IPS-NIHi7 (cell line): ENCODE data around the gene PEX11G.

ENCODE experiments used
- DNase-seq: peaks from one replicate; pipeline ENCODE4 v3.0.0; 2012; ENCODE audit warnings: mixed read lengths; ENCODE audit errors: extremely low spot score

The PEX11G gene

DNA sequence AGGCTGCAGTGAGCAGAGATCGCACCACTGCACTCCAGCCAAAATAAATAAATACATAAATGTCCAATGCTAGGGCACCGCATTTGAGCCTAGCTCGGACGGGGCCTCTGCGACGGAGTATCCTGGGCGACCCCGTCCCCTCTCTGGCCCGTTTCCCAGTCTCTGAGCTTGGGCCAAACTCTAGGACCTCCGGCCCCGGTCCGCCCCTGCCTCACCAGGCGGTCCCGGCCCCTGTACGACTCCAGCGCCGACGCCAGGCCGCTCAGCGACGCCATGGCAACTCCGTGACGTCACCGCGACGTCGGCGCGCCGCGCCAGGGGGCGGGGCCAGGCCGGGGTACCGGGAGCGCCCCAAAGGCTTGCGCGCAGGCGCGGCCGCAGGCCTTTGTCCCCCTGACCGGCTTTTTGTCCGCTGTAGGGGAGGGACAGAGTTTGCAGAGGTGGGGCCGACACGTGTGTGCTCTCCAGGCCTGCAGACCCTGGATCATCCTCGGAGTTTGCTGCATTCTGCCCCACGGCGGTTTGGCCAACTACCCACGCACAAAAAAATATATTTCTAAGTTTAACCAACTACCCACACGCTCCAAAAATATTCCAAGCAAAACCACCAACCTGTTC is at the start of gene PEX11G:
PEX11G (minus strand) TSS at position 300 of the 618 bp plus-strand sequence; CDS start at position 275, 25 bp downstream.
- peak; percentile 100 for DNase-seq

DNA sequence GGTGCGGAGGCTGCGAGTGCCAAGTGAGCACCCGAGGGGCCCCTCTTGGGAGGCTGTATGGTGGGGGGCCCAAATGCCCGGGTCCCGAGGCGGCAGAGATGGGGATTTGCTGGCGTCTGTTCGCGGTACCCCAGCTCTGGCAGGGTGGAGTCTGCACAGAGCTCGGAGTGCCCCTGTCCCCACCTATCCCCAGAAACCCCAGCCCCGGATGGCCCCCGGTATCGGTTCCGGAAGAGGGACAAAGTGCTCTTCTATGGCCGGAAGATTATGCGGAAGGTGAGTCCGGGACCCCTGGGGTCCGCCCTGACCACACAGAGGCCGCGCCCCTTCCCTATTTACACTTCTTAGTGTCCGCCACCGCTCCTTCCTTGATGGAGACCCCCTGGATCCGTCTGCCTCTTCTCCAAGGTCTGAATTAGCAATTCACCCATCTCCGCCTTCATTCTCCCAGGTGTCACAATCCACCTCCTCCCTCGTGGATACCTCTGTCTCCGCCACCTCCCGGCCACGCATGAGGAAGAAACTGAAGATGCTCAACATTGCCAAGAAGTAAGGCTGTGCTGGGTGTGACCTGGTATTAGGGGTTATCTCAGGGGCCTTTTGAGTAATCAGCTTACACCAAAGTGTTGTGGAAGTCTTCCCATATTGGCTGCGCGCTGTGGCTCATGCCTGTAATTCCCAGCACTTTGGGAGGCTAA is 47.3 kb upstream of the PEX11G start:
- DNase-seq, result peak; percentile 35

DNA sequence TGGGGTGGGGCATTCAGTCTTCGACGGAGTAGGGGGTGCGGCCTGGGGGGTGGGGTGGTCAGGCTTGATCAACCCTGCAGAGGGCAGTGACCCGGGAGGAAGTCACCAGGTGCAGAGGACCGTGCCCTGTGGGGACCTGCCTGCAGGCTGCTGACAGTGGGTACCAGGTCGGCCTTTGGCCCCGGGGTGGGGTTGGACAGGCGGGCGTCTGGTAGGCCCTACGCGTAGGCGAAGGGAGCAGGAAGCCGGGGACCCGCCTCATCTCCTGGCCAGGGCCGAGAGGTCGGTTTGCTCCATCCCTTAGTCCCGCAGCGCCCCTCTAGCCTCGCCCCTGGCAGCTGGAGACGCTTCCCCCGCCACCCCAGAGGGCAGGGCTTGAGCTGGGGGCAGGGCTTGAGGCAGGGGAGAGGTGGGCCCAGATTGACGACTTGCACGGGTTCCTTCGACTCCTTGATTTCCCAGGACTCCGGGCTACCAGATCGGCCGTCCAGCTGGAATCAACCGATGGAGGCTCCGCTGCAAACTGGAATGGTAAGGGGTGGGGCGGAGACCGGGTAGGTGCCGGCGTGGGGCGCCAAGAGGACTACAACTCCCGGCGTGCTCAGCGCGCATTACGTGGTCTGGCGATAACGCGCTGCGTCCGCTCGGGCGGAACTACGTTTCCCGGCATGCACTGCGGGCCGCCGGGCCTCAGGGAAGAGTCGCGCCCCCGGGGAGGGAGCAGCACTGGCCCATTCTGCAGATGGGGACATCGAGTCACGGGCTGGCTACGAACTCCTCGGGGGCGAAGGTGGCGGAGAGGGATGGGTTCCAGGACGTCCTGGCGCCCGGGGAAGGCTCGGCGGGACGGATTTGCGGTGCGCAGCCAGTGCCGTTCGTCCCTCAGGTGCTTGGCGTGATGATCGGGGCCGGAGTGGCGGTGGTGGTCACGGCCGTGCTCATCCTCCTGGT is 46.5 kb upstream of the PEX11G start, which contains the start of gene PNPLA6:
PNPLA6 (plus strand) TSS at position 671 of the 951 bp plus-strand sequence; CDS start at position 743, 72 bp downstream.
- peak; percentile 95 for DNase-seq

DNA sequence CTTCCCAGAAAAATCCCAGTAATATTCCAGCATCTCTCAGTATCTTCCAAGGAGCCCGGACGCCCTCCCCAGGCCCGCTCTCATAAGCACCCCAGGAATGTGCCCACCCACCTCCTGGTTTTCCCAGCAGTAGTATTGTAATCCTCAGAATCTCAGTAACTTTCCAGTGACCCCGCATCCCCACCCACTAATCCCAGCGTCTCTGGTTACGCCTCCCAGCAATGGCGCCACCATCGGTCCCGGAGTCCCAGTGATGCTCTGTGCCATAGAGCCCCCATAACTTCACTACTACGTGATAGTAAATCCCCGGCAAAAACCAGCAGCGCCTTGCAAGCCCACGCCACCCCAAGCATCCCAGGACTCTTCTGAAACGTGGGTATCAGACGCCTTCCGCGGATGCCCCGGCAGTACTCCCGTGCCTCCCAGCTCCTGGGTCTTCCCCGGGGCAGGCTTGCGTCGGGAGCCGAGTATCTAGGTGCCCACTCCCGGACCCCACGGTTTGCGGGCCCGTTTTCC is 45.8 kb upstream of the PEX11G start:
- DNase-seq, result peak; percentile 75

DNA sequence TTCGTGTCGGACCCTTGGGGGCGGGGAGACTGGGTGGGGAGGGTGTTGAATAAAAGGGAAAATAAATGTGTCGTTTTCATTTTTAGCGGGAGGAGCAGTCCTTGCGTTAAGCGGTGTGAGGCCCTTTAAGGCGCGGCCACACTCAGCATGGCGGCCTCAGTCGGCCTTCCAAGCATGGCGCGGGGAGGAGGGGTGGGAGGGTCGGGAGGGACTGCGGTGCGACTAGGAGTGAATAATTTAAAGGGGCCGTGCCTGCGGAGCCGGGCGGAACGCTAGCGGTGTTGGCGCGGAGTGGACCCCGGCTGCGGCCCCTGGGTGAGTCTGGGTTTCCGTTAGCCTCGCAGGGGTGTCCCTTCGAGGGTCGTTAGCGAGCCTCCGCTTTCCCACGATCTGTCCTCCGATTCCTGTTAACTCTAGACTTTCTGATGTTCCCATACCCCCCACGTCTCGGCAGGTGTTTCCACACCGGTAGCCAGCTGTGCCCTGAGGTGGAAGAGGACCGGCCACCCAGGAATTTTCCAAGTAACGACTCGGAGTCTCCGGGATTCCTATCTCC is 45.2 kb upstream of the PEX11G start:
- DNase-seq, result peak; percentile 90

DNA sequence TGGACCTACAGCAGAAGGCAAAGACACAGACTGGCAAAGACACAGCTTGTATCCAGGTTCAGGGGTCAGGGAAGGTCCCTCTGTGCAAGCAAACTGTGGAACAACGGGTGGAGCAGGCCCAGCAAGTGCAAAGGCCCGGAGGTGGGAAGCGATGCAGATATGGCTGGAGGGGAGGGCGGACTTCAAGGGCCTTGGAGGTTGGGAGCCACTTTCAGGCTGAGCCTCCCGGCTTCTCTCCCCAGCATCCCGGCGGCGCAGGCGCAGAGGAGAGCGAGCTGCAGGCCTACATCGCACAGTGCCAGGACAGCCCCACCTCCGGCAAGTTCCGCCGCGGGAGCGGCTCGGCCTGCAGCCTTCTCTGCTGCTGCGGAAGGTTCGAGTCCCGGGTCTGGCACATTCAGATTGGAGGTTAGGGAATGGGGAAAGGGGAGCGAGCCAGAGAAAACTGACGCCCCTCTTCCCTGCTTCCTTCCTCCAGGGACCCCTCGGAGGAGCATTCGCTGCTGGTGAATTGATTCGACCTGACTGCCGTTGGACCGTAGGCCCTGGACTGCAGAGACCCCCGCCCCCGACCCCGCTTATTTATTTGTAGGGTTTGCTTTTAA is 44.5 kb upstream of the PEX11G start:
- DNase-seq, result no peak

DNA sequence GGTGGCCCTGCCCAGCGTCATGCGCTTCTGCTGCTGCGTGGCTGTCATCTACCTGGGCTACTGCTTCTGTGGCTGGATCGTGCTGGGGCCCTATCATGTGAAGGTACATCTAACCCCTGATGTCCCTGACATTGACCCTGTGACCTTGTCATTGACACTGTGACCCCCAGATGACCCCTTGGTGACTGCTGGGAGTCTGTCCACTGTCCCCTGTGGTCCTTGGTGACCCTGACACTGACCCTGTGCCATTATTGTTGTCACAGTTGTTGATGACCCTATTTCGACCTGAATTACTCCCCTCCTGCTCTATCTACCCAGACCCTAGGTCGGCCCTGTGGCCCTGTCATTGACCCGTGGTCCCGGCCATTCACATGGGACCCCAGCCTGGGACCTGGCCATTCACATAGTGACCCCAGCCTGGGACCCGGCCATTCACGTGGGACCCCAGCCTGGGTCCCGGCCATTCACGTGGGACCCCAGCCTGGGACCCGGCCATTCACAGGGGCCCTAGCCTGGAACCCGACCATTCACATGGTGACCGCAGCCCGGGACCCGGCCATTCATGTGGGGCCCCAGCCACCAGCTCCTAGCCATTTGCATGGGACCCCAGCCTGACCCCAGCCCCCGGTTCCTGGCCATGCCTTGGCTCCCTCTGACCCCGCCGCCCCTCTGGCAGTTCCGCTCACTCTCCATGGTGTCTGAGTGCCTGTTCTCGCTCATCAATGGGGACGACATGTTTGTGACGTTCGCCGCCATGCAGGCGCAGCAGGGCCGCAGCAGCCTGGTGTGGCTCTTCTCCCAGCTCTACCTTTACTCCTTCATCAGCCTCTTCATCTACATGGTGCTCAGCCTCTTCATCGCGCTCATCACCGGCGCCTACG is 41.0 kb upstream of the PEX11G start:
- no peak for DNase-seq

DNA sequence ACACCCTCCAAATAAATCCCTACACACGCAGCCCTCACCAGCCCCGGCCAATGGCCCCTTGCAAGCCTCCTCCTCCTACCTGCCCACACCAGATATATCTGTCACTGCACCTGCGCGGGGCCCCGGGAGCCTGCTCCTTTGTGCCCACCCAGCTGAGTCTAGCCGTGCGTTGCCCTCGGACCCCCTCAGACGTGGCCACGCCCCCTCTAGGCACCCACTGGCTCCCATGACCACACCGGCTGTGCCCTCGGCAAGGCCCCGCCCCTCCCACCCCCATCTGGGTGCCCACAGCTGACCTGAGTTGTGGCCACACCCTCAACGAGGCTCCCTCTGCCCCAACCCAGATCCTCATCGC is 40.4 kb upstream of the PEX11G start:
- DNase-seq, result no peak

DNA sequence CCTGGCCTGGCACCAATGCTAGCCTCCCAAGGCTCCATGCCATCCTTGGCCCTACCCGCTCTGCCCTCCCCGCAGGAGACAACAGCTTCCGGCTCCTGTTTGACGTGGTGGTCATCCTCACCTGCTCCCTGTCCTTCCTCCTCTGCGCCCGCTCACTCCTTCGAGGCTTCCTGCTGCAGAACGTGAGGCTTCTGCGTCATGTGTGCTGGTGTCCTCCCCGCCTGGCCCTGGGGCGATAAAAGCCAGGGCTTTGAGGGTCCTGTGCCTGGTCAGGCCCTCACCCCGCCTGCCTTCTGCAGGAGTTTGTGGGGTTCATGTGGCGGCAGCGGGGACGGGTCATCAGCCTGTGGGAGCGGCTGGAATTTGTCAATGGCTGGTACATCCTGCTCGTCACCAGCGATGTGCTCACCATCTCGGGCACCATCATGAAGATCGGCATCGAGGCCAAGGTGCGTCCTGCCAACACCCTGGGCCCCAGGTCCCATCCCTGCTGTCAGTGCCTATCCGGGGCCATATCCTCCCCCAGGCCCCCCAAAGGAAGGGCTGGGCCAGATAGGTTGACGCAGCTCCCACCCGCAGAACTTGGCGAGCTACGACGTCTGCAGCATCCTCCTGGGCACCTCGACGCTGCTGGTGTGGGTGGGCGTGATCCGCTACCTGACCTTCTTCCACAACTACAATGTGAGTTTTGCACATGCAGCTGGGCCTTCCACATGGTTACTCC is 39.8 kb upstream of the PEX11G start:
- no peak for DNase-seq

DNA sequence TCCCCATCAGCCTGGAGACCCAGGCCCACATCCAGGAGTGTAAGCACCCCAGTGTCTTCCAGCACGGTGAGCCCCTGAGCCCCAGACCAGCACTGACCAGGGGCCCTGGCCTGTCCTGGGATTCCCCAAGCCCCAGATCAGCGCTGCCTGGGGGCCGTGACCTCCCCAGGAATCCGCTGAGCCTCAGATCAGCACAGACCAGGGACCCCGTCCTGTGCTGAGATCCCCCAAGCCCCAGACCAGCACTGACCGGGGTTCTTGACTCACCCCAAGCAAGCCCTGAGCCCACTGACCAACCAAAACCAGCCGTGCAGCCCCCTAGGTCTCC is 39.3 kb upstream of the PEX11G start:
- no peak for DNase-seq

DNA sequence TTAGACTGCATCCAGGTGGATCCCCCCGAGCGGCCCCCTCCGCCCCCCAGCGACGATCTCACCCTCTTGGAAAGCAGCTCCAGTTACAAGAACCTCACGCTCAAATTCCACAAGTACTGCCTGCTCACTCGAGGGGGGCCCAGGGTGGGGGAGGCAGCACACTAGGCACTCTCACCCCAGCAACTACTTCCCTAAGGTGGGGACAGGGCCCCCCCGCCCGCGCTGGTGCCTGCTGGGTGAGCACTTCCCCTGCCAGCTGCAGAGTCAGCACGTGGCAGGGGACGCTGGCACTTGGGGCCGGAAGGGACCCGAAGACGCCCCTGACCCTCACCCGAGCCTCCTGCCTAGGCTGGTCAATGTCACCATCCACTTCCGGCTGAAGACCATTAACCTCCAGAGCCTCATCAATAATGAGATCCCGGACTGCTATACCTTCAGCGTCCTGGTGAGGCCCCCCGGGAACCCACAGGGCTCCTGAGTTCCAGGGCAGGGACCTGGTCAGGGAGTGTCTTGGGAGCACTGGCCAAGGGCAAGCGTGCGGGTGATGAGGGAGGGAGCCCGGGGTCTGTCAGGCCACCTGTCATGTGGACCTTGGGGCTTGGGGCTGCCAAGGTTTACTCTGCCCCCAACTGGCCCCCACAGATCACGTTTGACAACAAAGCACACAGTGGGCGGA is 38.8 kb upstream of the PEX11G start:
- DNase-seq, result no peak

DNA sequence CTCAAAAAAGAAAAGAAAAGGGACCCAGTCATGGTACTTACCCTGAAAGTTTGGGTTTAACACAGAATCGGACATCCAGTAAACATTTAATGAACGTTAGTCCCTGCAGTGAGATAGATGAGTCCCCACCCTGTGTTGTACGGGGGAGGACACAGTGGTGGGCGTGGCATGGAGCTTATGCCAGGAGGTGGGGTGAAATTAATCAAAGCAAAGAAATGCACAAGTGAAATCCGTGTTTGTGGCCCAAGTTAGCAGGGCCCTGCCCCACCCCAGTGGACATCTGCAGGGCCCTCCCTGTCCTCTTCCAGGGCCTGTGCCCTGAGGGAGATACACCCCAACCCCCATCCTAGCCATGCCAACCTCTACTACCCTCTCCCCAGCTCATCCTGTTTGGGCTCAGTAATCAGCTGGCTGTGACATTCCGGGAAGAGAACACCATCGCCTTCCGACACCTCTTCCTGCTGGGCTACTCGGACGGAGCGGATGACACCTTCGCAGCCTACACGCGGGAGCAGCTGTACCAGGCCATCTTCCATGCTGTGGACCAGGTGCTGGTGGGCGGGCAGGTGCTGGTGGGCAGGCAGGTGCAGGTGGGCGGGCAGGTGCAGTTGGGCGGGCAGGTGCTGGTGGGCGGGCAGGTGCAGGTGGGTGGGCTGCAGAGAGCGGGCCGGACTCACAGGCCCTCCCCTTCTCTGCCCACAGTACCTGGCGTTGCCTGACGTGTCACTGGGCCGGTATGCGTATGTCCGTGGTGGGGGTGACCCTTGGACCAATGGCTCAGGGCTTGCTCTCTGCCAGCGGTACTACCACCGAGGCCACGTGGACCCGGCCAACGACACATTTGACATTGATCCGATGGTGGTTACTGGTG is 37.5 kb upstream of the PEX11G start:
- DNase-seq, result no peak

DNA sequence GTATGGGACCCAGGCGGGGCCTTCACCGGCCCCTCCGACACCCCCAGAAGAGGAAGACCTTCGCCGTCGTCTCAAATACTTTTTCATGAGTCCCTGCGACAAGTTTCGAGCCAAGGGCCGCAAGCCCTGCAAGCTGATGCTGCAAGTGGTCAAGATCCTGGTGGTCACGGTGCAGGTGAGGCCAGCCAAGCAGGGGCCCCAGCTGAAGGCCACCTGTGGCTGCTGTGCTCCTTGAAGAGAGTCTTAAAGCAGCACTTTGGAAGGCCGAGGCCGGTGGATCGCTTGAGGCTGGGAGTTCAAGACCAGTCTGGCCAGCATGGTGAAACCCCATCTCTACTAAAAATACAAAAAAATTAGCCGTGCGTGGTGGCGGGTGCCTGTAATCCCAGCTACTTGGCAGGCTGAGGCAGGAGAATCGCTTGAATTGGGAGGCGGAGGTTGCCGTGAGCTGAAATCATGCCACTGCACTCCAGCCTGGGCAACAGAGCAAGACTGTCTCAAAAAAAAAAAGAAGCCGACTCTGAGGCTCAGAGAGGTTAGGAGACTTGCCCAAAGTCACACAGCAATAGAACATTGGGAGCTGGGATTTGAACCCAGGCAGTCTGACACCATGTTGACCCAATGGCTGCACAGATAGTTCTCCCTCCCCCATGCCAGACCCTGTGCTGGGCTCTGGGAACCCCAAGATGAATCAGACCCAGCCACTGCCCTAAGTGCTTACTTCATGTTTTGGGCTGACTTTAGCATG is 36.3 kb upstream of the PEX11G start:
- no peak for DNase-seq

DNA sequence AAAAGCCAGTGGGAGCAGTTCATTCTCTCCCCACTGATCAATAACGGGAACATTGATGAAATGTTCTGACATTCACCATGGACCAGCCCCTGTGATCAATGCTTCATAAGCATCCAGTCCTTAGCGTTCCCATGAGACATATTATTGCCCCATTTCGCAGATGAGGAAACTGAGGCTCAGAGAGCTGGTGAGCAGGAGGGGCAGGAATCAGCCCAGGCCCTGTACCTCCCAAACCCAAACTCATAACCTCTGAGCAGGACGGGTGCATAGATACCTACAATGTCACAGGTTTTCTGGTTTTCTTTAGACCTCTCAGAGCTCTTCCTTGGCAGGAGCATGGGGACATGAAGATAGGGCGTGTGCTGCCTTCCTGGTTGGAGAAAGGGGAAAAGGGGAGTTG is 35.7 kb upstream of the PEX11G start:
- DNase-seq, result no peak

DNA sequence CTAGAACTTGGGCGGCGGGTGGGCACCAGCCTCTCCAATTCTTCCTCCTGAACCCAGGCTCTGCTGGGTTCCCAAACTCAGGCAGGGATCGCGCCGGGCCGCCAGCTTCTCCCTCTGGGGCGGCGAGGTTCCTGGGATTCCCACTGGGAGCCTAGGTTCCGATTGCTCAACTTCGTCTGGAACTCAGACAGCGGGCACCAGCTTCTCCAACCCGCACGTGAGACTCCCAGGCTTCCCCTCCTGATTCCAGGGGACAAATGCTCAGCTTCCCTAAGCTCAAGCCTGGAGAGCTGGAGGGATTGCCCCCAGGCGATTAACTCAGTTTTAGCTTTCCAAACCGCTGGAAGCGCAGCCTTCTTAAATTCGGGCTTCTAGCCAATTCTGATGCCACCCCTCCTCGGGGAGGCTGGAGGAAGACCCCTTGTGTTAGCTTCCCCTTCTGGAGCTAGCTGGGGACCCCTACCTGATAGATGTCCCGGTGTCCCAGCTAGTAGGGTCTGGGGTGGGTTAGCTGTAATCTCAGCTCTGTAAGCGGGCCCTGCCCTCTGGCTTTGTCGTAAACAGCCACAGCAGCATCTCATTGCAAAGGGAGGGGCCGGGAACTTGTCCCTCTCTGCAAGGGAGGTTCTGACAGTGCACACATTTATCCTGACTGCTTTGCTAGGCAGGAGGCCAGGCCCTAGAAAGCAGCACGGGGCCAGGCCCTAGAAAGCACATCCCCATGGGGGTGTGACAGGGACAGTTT is 34.3 kb upstream of the PEX11G start:
- no peak for DNase-seq

DNA sequence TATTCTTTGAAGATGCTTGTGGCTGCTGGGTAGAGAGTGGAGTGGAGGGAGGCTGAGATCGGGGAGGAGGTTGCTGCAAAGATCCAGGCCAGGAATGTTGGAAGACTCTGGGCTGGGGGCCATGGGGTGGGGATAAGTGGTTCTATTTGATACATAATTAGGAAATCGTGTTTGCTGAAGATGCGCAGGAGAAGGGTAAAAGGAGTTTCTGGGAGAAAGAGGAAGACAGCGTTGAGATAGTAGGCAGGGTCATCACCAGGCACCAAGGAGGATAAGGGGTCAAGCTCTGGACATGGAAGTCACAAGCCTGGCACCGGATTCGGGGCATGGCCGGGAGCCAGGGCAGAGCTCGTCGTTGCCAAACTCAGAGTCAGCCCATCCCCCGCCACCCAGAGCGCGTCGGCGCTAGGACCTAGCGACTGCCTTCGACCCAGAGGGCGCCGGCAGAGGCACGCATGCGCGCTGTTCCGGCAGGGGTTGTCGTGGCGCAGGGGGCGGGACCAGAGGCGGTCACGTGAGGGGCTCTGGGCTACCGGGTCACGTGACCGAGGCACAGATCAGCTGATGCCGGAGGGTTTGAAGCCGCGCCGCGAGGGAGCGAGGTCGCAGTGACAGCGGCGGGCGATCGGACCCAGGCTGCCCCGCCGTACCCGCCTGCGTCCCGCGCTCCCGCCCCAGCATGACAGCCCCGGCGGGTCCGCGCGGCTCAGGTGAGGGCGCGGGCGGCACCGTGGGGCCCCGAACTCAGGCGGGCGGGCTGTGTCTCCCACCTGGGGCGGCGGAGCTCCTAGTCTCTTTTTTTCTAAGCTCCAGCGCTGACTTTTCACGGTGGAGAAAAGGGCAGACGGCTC is 33.5 kb upstream of the PEX11G start, which contains the start of gene MCOLN1:
MCOLN1 (plus strand) TSS at position 553 of the 851 bp plus-strand sequence; CDS start at position 680, 127 bp downstream.
- DNase-seq, result peak; percentile 100
